Smooth muscle cell (in vitro differentiated cells): ENCODE results near the gene SPG7. TPM values are rescaled to one million over a fixed set of nuclear protein-coding genes. Genes with fewer than 3 reads are reported as not detected.
"Not testable (repeated sequence)": the region's sequence is repeated elsewhere in the genome, so short reads cannot be mapped to it uniquely, and the experiment has no call there.

Experiments used
- DNase-seq: peaks from one replicate; lab custom pipeline; 2025; ENCODE audit not compliant: unreplicated experiment; lab: John Stamatoyannopoulos, UW
- H2AFZ ChIP-seq: fragments of 200-600 bp; sonication (generic); 2 replicates; pipeline ENCODE4 v1.6.0; 2016; ENCODE audit warnings: antibody characterized with exemption, low read depth, mild to moderate bottlenecking
- H3F3A ChIP-seq: fragments of 200-600 bp; sonication (generic); 2 replicates; pipeline ENCODE4 v1.6.0; 2017; ENCODE audit warnings: antibody characterized with exemption, low read depth
- H3K27ac ChIP-seq: fragments of 200-600 bp; sonication (generic); 2 replicates; pipeline ENCODE4 v1.5.1; 2016; ENCODE audit warnings: low read depth, mild to moderate bottlenecking
- H3K27me3 ChIP-seq: fragments of 200-600 bp; sonication (generic); 2 replicates; pipeline ENCODE4 v1.6.1; 2016; ENCODE audit warnings: low read depth, mild to moderate bottlenecking
- H3K36me3 ChIP-seq: fragments of 200-600 bp; sonication (generic); 2 replicates; pipeline ENCODE4 v1.5.1; 2016; ENCODE audit warnings: low read depth
- H3K4me1 ChIP-seq: fragments of 200-600 bp; sonication (generic); 2 replicates; pipeline ENCODE4 v1.5.1; 2016; ENCODE audit warnings: low read depth
- H3K4me2 ChIP-seq: fragments of 200-600 bp; sonication (generic); 2 replicates; pipeline ENCODE4 v1.6.0; 2016; ENCODE audit warnings: mild to moderate bottlenecking
- H3K4me3 ChIP-seq: fragments of 200-600 bp; sonication (generic); 2 replicates; pipeline ENCODE4 v1.5.1; 2016; ENCODE audit warnings: mild to moderate bottlenecking
- H3K79me2 ChIP-seq: fragments of 200-600 bp; sonication (generic); 2 replicates; pipeline ENCODE4 v1.6.0; 2016; ENCODE audit warnings: low read depth, mild to moderate bottlenecking
- H3K9ac ChIP-seq: fragments of 200-600 bp; sonication (generic); 2 replicates; pipeline ENCODE4 v1.6.0; 2016; ENCODE audit warnings: low read depth
- H3K9me3 ChIP-seq: fragments of 200-600 bp; sonication (generic); replicated peaks from 2 replicates; pipeline ENCODE4 v1.5.1; 2016; ENCODE audit warnings: low read depth
- H4K20me1 ChIP-seq: fragments of 200-600 bp; sonication (generic); 2 replicates; pipeline ENCODE4 v1.6.0; 2016; ENCODE audit warnings: low read depth
- CTCF ChIP-seq: fragments of 200-600 bp; sonication (generic); IDR thresholded peaks from 2 replicates; pipeline ENCODE4 v1.5.1; 2017; ENCODE audit warnings: borderline replicate concordance, mild to moderate bottlenecking, antibody characterized with exemption; ENCODE audit not compliant: insufficient read depth, poor library complexity, severe bottlenecking
- WGBS: methylation state at CpG from one replicate; pipeline ENCODE4 v1.1.7; 2016; ENCODE audit warnings: low lambda C conversion rate; 5-methylcytosine and 5-hydroxymethylcytosine counted together
- polyA plus RNA-seq: library from polyadenylated mRNA; unstranded; fragments of >200 nt; fragmentation: Nextera tagmentation; extraction: Ambion mirVana; gene quantifications from 2 replicates; pipeline ENCODE4 v1.2.1, GENCODE V29; 2016
- total RNA-seq: library from RNA; depleted of rRNA; stranded (reverse); fragments of >200 nt; gene quantifications from 2 replicates; pipeline ENCODE4 v1.2.3, GENCODE V29; 2014

The SPG7 gene
- total RNA-seq (49.3 and 94.6 TPM in 2 replicates), polyA plus RNA-seq (61.4 and 75.4 TPM in 2 replicates)

- Histone ChIP-seq H4K20me1 (peaks cover 14% of the 10 kb centered on the region), H3K9me3 (no peaks in the 10 kb centered on the region), H3K79me2 (peaks cover 39% of the 10 kb centered on the region), H3K27ac (peak within 1 kb of the TSS; percentile 94), H3K4me3 (peak within 1 kb of the TSS; percentile 96), H3K4me1 (peaks cover 12% of the 10 kb centered on the region), H3K36me3 (no peaks in the 10 kb centered on the region), H3K9ac (peak within 1 kb of the TSS; percentile 96), H3F3A (peaks cover 3% of the 10 kb centered on the region), H3K27me3 (no peaks in the 10 kb centered on the region), H2AFZ (peak within 1 kb of the TSS; percentile 82), H3K4me2 (peak within 1 kb of the TSS; percentile 95)
- TF ChIP-seq CTCF = no peak
- WGBS = 2% methylated on average over 77 of the region's 90 CpGs
- DNase-seq = peak; percentile 91
Measured at GRCh38 chr16:89507834-89508590, at the start of gene SPG7. Gene SPG7, plus strand, starts transcription at chr16:89508403. Its CDS starts 15 bp downstream, at chr16:89508418.

DNA sequence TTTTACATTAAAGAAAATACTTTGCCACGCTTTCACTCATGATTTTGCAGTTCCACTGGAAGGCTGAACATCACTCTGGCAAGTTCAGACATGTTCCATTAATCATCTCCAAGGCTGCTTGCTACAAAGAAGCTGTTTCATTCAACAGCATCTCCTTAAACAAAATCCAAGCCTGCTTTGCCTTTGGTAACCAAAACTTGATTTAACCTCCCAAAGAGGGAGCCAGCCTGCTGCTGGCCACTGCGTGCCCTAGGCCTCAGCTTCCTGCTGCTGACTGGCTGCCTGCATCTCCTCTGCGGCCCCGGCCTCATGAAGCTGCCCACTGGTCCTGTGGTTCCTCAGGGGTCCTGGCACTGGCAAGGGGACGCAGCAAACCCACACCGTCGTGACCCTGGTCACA, 49.7 kb upstream of the SPG7 start:
- H3K4me3 ChIP-seq = no peak overlapping the region
- peak overlapping the region; percentile 26 for H3K4me2 ChIP-seq
- H3K27me3 ChIP-seq = no peaks in the 10 kb centered on the region
- H3K27ac ChIP-seq = peak overlapping the region; percentile 84
- H3K9me3 ChIP-seq = no peaks in the 10 kb centered on the region
- no peaks in the 10 kb centered on the region for H3F3A ChIP-seq
- no peaks in the 10 kb centered on the region for H3K4me1 ChIP-seq
- H2AFZ ChIP-seq = no peak overlapping the region
- TF ChIP-seq CTCF = no peak
- 92% methylated on average over 7 of the region's 7 CpGs for WGBS
- peak overlapping the region; percentile 55 for H3K9ac ChIP-seq
- DNase-seq = no peak
- H3K79me2 ChIP-seq = peaks cover 88% of the 10 kb centered on the region
- H4K20me1 ChIP-seq = peaks cover 79% of the 10 kb centered on the region
- H3K36me3 ChIP-seq = no peaks in the 10 kb centered on the region

DNA sequence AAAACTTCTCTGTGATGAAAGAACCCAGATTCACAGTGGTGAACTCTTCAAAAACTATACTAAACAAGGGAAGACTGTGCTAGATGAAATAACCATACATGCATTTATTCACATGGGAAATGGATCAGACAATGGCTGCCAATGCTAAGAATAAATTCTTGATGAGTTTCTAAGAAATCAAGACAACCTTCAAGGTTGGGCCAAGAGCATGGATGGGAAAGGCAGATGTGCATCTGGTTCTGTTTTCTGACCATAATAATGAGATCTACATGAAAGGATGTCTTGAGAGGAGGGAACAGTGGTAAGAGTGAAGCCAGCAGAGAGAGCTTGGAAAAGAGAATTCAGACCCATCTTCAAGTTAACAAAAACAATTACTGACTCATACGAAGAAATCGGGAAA, 49.2 kb upstream of the SPG7 start:
- no peak overlapping the region for H3K4me3 ChIP-seq
- no peak for TF ChIP-seq CTCF
- DNase-seq = no peak
- peak overlapping the region; percentile 84 for H3K27ac ChIP-seq
- no peak overlapping the region for H2AFZ ChIP-seq
- peak overlapping the region; percentile 55 for H3K9ac ChIP-seq
- H3K9me3 ChIP-seq = no peaks in the 10 kb centered on the region
- H4K20me1 ChIP-seq = peaks cover 79% of the 10 kb centered on the region
- no peaks in the 10 kb centered on the region for H3K27me3 ChIP-seq
- WGBS = 74% methylated on average over 2 of the region's 2 CpGs
- peak overlapping the region; percentile 26 for H3K4me2 ChIP-seq
- H3K79me2 ChIP-seq = peaks cover 88% of the 10 kb centered on the region
- no peaks in the 10 kb centered on the region for H3K36me3 ChIP-seq
- no peaks in the 10 kb centered on the region for H3F3A ChIP-seq
- no peaks in the 10 kb centered on the region for H3K4me1 ChIP-seq

- no peaks in the 10 kb centered on the region for H3F3A ChIP-seq
- H3K79me2 ChIP-seq = peaks cover 92% of the 10 kb centered on the region
- no peak overlapping the region for H3K9ac ChIP-seq
- peaks cover 83% of the 10 kb centered on the region for H4K20me1 ChIP-seq
- H3K4me3 ChIP-seq = no peak overlapping the region
- no peaks in the 10 kb centered on the region for H3K4me1 ChIP-seq
- no peak overlapping the region for H3K4me2 ChIP-seq
- TF ChIP-seq CTCF = no peak
- H3K27me3 ChIP-seq = no peaks in the 10 kb centered on the region
- H2AFZ ChIP-seq = no peak overlapping the region
- 97% methylated on average over 6 of the region's 6 CpGs for WGBS
- no peaks in the 10 kb centered on the region for H3K9me3 ChIP-seq
- H3K36me3 ChIP-seq = no peaks in the 10 kb centered on the region
- no peak overlapping the region for H3K27ac ChIP-seq
- DNase-seq = no peak
Measured at GRCh38 chr16:89460556-89460955, 47.6 kb upstream of the SPG7 start.

DNA sequence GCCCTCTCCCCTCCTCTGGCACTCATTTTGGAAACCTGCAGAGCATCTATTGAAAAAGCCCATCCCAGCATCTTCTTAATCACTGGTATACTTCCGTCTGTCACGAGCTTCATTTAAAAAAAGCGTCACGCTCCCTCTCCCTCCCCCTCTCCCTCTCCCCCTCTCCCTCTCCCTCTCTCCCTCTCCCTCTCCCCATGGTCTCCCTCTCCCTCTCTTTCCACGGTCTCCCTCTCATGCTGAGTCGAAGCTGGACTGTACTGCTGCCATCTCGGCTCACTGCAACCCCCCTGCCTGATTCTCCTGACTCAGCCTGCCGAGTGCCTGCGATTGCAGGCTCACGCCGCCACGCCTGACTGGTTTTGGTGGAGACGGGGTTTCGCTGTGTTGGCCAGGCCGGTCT, 46.3 kb upstream of the SPG7 start:
- H3K36me3 ChIP-seq, H2AFZ ChIP-seq, DNase-seq, H3K9ac ChIP-seq, H3K27me3 ChIP-seq, H3K9me3 ChIP-seq, H3K4me1 ChIP-seq, H3K4me2 ChIP-seq, H3F3A ChIP-seq, H3K27ac ChIP-seq, H3K4me3 ChIP-seq: not testable (repeated sequence)
- Histone ChIP-seq H4K20me1 (peaks cover 85% of the 10 kb centered on the region), H3K79me2 (peaks cover 92% of the 10 kb centered on the region)
- WGBS = 94% methylated on average over 12 of the region's 15 CpGs

DNA sequence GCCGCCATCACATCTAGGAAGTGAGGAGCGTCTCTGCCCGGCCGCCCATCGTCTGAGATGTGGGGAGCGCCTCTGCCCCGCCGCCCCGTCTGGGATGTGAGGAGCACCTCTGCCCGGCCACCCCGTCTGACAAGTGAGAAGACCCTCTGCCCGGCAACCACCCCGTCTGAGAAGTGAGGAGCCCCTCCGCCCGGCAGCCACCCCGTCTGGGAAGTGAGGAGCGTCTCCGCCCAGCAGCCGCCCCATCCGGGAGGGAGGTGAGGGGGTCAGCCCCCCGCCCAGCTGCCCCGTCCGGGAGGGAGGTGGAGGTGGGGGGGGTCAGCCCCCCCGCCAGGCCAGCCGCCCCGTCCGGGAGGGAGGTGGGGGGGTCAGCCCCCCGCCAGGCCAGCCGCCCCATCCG, 45.6 kb upstream of the SPG7 start:
- Histone ChIP-seq H3K79me2 (peaks cover 93% of the 10 kb centered on the region), H4K20me1 (peaks cover 86% of the 10 kb centered on the region)
- DNase-seq, H3K9ac ChIP-seq, H3K9me3 ChIP-seq, H2AFZ ChIP-seq, H3K4me2 ChIP-seq, H3K27ac ChIP-seq, H3F3A ChIP-seq, H3K27me3 ChIP-seq, H3K4me1 ChIP-seq, H3K36me3 ChIP-seq, H3K4me3 ChIP-seq: not testable (repeated sequence)
- WGBS = 99% methylated on average over 16 of the region's 30 CpGs
